GM19239 (cell line): ENCODE results near the gene GRK5.

Experiments
- DNase-seq: peaks from one replicate; pipeline ENCODE4 v3.0.0; 2011; ENCODE audit warnings: low spot score; ENCODE audit not compliant: insufficient read length
- FAIRE-seq: peaks from 2 replicates; lab custom pipeline; 2011; peaks lifted over from hg19 to GRCh38; lab: Jason Lieb, UNC

GRK5 gene

GRCh38 chr10:119368991-119369869 lies 161.9 kb downstream of the GRK5 start:
- FAIRE-seq, result peak; percentile 95
- DNase-seq, result peak; percentile 78

- peak; percentile 64 for FAIRE-seq
- DNase-seq, result no peak
Observed at GRCh38 chr10:119370111-119370741, 162.9 kb downstream of the GRK5 start.

- FAIRE-seq (peak; percentile 47), DNase-seq (no peak)
Observed at GRCh38 chr10:119370972-119371703, 163.8 kb downstream of the GRK5 start.

- FAIRE-seq, result peak; percentile 28
Observed at GRCh38 chr10:119371704-119372663, 164.6 kb downstream of the GRK5 start.

DNA sequence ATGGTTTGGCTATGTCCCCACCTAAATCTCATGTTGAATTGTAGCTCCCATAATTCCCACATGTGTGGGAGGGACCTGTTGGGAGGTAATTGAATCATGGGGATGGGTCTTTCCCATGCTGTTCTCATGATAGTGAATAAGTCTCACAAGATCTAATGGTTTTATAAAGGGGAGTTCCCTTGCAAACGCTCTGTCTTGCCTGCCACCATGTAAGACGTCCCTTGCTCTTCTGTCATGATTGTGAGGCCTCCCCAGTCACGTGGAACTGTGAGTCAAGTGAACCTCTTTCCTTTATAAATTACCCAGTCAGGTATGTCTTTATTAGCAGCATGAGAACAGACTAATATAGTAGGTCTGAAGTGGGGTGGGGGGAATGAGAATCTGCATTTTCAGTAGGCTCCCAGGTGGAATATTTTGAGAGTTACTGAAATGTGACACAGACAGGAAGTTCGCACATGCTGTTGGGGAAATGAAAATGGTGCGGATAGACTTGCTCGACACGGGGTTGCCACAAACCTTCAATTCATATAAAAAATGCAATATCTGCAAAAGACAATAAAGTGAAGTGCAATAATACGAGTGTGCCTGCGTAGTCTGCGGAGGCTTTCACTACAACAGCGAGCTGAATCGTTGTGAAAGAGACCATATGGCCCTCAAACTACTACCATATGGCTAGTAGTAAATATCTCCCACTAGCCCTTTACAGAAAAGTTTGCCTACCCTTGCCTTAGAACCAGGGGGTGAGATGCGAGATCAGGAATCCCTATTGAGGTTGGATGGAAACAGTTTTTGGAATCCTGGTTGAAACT lies 166.1 kb downstream of the GRK5 start:
- peak; percentile 37 for FAIRE-seq
- no peak for DNase-seq

More at GRCh38 chr10:119371704-119372663, 164.6 kb downstream of the GRK5 start:
- DNase-seq, result no peak

- FAIRE-seq, result no peak
- DNase-seq, result no peak
Observed at GRCh38 chr10:119374236-119374635, 166.9 kb downstream of the GRK5 start.

GRCh38 chr10:119375574-119376272 lies 168.4 kb downstream of the GRK5 start:
- FAIRE-seq (no peak), DNase-seq (no peak)

DNA sequence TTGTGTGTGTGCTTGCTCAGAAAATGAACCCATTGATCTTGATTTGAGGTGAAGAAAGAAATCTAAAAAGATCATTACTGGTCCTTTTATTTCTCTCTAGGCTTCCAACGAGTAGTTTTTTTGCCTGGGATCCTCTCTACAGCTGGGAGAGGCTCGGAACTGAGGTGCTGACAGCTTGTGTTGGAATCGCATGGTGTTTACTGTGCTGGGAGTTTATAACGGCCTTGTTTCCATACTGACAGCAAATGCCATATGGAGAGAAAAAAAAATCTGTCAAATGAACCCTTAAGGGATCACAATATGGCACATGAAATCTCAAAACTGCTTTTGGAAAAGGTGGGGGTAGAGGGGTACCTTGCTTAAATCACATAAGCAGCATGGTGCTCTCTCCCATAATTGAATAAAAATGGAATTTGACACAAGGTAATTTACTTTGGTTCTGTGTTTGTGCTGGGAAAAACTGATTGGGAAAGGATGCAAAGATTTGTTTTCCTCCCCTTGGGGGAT lies 170.1 kb downstream of the GRK5 start:
- no peak for DNase-seq
- FAIRE-seq, result no peak

- FAIRE-seq, result no peak
Observed at GRCh38 chr10:119377958-119378736, 170.8 kb downstream of the GRK5 start.

DNA sequence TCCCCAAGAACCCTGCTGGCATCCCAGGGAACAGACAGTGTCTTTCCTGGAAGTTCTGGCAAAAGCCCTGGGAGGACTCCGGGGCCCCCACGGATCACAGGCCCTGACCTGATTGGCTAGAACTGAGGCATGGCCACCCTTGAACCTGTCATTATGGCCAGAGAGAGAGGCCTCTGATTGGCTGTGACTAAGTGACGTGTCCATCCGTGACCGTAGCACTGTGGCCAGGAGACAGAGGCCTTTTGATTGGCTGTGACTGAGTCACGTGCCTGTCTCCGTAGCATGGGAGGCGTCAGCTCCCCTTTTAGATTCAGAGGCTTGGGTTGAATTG lies 171.3 kb downstream of the GRK5 start:
- DNase-seq, result no peak
- FAIRE-seq, result no peak

More at GRCh38 chr10:119377958-119378736, 170.8 kb downstream of the GRK5 start:
- DNase-seq, result no peak

DNA sequence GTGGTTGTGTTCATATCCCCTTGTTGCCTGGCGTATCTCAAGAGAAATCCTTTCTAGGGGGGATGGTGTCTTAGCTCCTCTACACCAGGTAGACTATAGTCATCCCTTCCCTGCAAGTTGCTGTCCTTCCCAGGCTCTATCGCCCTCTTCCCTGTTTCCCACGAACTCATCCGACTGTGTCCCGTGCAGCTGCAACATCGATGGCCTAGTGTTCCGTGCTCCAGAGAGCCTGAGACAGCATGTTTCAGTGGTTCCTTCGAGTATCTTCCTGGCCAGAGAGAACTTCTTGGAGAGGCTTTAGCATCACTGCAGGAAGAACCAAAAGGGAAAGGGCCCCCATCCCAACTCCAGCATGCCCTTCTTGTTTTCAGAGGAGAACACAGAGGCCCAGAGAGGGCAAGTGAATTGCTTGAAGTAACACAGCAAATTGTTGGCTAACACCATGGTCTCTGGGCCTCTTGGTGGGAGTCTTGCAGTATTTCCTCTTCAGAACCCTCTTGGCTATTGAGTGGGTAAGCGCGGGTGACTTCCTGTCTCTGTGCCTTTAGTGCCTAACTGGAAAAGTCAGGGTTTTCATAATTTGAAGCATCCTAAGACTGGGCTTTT lies 172.2 kb downstream of the GRK5 start:
- no peak for FAIRE-seq
- DNase-seq, result no peak

DNA sequence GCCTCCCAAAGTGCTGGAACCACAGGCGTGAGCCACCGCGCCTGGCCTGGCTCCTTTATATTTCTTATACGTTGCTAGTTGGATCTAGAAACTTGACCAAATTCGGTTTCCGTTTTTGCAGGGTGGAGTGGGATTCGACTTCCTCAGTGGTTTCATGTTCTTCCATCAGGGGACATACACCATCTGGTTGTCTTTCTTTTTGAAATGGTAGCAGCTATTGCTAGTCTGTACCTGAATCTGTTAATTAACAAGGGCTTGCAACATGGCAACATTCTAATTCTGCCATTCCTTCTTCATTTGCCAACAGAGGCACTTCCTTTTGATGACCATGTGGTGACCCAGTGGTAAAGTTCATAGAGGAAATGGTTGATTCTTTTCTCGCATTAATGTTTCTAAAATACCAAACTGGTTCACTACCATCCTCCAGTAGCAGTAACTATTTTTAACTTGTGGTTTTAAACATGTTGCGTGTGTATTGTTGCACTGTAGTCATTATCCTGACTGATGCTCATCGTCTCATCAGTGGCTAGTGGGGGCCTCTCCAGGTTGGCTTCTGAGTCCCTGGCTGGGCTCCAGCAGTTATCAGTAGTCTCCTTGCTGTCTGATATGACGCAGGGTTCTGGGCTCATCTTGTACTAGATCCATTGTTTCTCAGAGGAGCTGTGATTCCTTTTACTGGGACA lies 175.9 kb downstream of the GRK5 start:
- DNase-seq, result no peak
- peak; percentile 35 for FAIRE-seq

- DNase-seq, result no peak
- FAIRE-seq, result no peak
Observed at GRCh38 chr10:119384127-119384526, 176.8 kb downstream of the GRK5 start.

- DNase-seq, result no peak
- no peak for FAIRE-seq
Observed at GRCh38 chr10:119386666-119387065, 179.3 kb downstream of the GRK5 start.

DNA sequence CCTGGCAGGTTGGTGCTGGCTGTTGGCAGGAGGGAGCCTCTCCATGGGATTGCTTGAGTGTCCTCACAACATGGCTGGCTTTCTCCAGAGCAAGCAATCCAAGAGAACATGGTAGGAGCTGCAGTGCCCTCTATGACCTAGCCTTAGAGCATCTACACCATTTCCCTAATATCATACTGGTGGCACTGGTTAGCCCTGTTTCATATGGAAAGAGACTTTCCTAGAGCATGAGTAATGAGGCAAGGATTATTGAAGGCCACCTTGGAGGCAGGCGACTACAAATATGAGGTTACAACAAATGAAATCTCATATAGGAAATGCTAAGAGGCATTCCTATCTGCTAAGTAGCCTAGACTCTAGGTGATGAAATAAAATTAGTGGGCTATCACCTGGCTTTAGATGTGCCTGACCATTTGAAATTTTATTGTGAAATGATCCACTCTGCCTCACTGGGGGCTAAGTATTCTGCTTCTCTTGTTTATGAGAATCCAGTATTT lies 181.5 kb downstream of the GRK5 start:
- FAIRE-seq, result no peak

More for the DNA sequence above, 181.5 kb downstream of the GRK5 start:
- no peak for DNase-seq
